Activated naive CD4-positive, alpha-beta T cell (primary cell): Measurements from ENCODE around the gene POLR2J3.
"Not testable (repeated sequence)": the region's sequence is repeated elsewhere in the genome, so short reads cannot be mapped to it uniquely, and the experiment has no call there.

Experiments
- DNase-seq, 4 experiments: peaks; one replicate each; lab custom pipeline; 2025; lab: John Stamatoyannopoulos, UW

POLR2J3 gene

GRCh38 chr7:102583495-102583894, 11.1 kb upstream of the POLR2J3 start:
- DNase-seq = not testable (repeated sequence)

- not testable (repeated sequence) for DNase-seq
These were observed 9.3 kb upstream of the POLR2J3 start for GRCh38 chr7:102581722-102582121.

GRCh38 chr7:102578486-102578885, 6.1 kb upstream of the POLR2J3 start:
- DNase-seq = not testable (repeated sequence)

GRCh38 chr7:102577315-102578240, 5.2 kb upstream of the POLR2J3 start:
- not testable (repeated sequence) for DNase-seq

GRCh38 chr7:102576363-102576762, 4.0 kb upstream of the POLR2J3 start:
- not testable (repeated sequence) for DNase-seq

- not testable (repeated sequence) for DNase-seq
These were observed 2.2 kb upstream of the POLR2J3 start for GRCh38 chr7:102574607-102575006.

GRCh38 chr7:102568620-102569019, 3.8 kb downstream of the POLR2J3 start:
- DNase-seq = not testable (repeated sequence)

- not testable (repeated sequence) for DNase-seq
These were observed 21.5 kb downstream of the POLR2J3 start, which contains the start of gene SPDYE2 for GRCh38 chr7:102550808-102551422. TSS of gene SPDYE2 (plus strand) at chr7:102551226. CDS start at chr7:102553256, 2,030 bp downstream.

GRCh38 chr7:102546353-102546752, 26.0 kb downstream of the POLR2J3 start:
- DNase-seq = not testable (repeated sequence)

- not testable (repeated sequence) for DNase-seq
These were observed 27.1 kb downstream of the POLR2J3 start for GRCh38 chr7:102545288-102545687.

GRCh38 chr7:102544372-102544771, 28.0 kb downstream of the POLR2J3 start:
- not testable (repeated sequence) for DNase-seq

GRCh38 chr7:102543596-102543995, 28.8 kb downstream of the POLR2J3 start, which contains the start of gene UPK3BL2:
TSS of gene UPK3BL2 (minus strand) at chr7:102543696. CDS start at chr7:102543636, 60 bp downstream.
- not testable (repeated sequence) for DNase-seq

- DNase-seq = not testable (repeated sequence)
These were observed 29.6 kb downstream of the POLR2J3 start for GRCh38 chr7:102542771-102543170.

GRCh38 chr7:102542083-102542482, 30.3 kb downstream of the POLR2J3 start:
- not testable (repeated sequence) for DNase-seq

- DNase-seq = not testable (repeated sequence)
These were observed 31.8 kb downstream of the POLR2J3 start for GRCh38 chr7:102540604-102541003.

- not testable (repeated sequence) for DNase-seq
These were observed 37.2 kb downstream of the POLR2J3 start for GRCh38 chr7:102535062-102535615.

- not testable (repeated sequence) for DNase-seq
These were observed 40.3 kb downstream of the POLR2J3 start for GRCh38 chr7:102532127-102532526.

GRCh38 chr7:102531583-102531982, 40.8 kb downstream of the POLR2J3 start:
- DNase-seq = not testable (repeated sequence)

GRCh38 chr7:102527822-102528793, 44.3 kb downstream of the POLR2J3 start:
- not testable (repeated sequence) for DNase-seq

- DNase-seq = not testable (repeated sequence)
These were observed 45.2 kb downstream of the POLR2J3 start for GRCh38 chr7:102527182-102527581.

- DNase-seq = not testable (repeated sequence)
These were observed 47.6 kb downstream of the POLR2J3 start for GRCh38 chr7:102524803-102525202.
